ENCODE results near the gene STPG1. TPM values are rescaled to one million over a fixed set of nuclear protein-coding genes. Genes with fewer than 3 reads are reported as not detected.

The STPG1 gene
- total and polyA plus RNA-seq, 9 of the 15 experiments (the other 6 are each of a cell fraction or from before 2014, with no cell fraction given), result 5.0 to 11.9 (median 8.3) TPM

- FAIRE-seq (no peak), ATAC-seq (no peak), DNase-seq (ENCODE audit: extremely low read depth in 1 of 4, low spot score in 3 of 4) (no peak)
- ChIA-PET POLR2A (interaction anchor here (0.6 to 1.9 kb wide), 4 partner anchors 10 to 75 kb away, joined by 3 to 11 read pairs (median 4); partner anchors contain the start of gene STPG1), CTCF (ENCODE audit: low intra/inter-chr PET ratio) (no interaction called here)
- peaks cover 34% of the 10 kb centered on the region; the same call in 2 of the 3 replicates for H3K36me3 ChIP-seq (ENCODE audit: control insufficient read depth, insufficient read depth, low read length)
- no TSS peak for BruUV-seq (replicated peaks)
- H3K4me2 ChIP-seq (ENCODE audit: insufficient read depth, low read length), result no peak overlapping the region
- no peaks in the 10 kb centered on the region for H3K9me1 ChIP-seq (ENCODE audit: control insufficient read depth, insufficient read depth, low read length)
- 64% methylated on average over 7 of the region's 7 CpGs for WGBS (ENCODE audit: insufficient coverage, low coverage, missing lambda C conversion rate)
- H3K4me3 ChIP-seq, result no peak overlapping the region
- H4K20me1 ChIP-seq (replicated peaks; ENCODE audit: control insufficient read depth, insufficient read depth, low read length), result 0 out of 2 replicates have a peak, but pooled peaks cover 3% of the 10 kb centered on the region
- H3K9ac ChIP-seq (ENCODE audit: insufficient read depth in 1 of 2, low read depth in 2 of 2, low read length in 2 of 2), result peak overlapping the region in 1 of 2 experiments; percentile 63; a peak in 1 of 4 replicates
- no peaks in the 10 kb centered on the region for H3K27me3 ChIP-seq (ENCODE audit: control insufficient read depth in 2 of 2, insufficient read depth in 2 of 2, low read length in 2 of 2)
- H3K79me2 ChIP-seq (ENCODE audit: control insufficient read depth, insufficient read depth, low read length), result peaks cover 4% of the 10 kb centered on the region; the same call in 1 of the 3 replicates
- no peak overlapping the region for H3K27ac ChIP-seq (ENCODE audit: extremely low read depth, low read depth, low read length)
- in situ Hi-C loops (cut with MboI), result no loop called here
- H3K9me3 ChIP-seq (replicated peaks; ENCODE audit: control insufficient read depth, insufficient read depth, low read depth, low read length), result no peaks in the 10 kb centered on the region
- H2AFZ ChIP-seq (ENCODE audit: low read depth, low read length), result no peak overlapping the region
- H3K4me1 ChIP-seq (replicated peaks in 1 of 2; ENCODE audit: control insufficient read depth in 2 of 2, insufficient read depth in 2 of 2, low read length in 2 of 2), result peaks cover 9 to 19% of the 10 kb centered on the region in 2 experiments; a peak in 4 of 5 replicates
- intact Hi-C loops (cut with micrococcal nuclease), result no loop called here
- TF ChIP-seq ZNF133 (CRISPR knock-in tag; IDR thresholded peaks at IDR 0.05), result no peak
- no peak for TF ChIP-seq SNIP1 (IDR thresholded peaks at IDR 0.05; ENCODE audit: low read depth)
- no peak for TF ChIP-seq ARID4B (CRISPR knock-in tag; IDR thresholded peaks at IDR 0.05)
- no peak for TF ChIP-seq CHD7 (IDR thresholded peaks at IDR 0.05; ENCODE audit: low read depth, low read length)
- TF ChIP-seq BDP1 (IDR thresholded peaks at IDR 0.05; ENCODE audit: insufficient read depth, insufficient read length), result no peak
- TF ChIP-seq RBM15 (IDR thresholded peaks at IDR 0.05; ENCODE audit: insufficient read depth, low read length), result no peak
- no peak for TF ChIP-seq ZNF695 (CRISPR knock-in tag; IDR thresholded peaks at IDR 0.05)
These were observed 27.9 kb upstream of the STPG1 start for GRCh38 chr1:24441480-24441879.
